DND-41 (cell line): ENCODE measurements around the gene HDAC4.

Source experiments
- ATAC-seq: fragments of 200-7000 bp; cut with Tn5 transposase; 3 replicates; pipeline ENCODE4 v1.9.1; 2021; ENCODE audit warnings: low read depth; ENCODE audit not compliant: insufficient read depth
- DNase-seq: peaks from one replicate; pipeline ENCODE4 v3.0.0-alpha.2; 2020
- H2AFZ ChIP-seq: 2 replicates; pipeline ENCODE4 v1.6.0; 2012; ENCODE audit warnings: low read depth, low read length
- H3K27ac ChIP-seq: 2 replicates; pipeline ENCODE4 v1.5.1; 2012; ENCODE audit warnings: low read length, inconsistent platforms
- H3K27me3 ChIP-seq: fragments of 200-600 bp; sonication (generic); 2 replicates; pipeline ENCODE4 v1.6.0; 2012; ENCODE audit warnings: low read length, mild to moderate bottlenecking, inconsistent platforms; ENCODE audit not compliant: insufficient read depth, poor library complexity
- H3K36me3 ChIP-seq: 2 replicates; pipeline ENCODE4 v1.5.1; 2012; ENCODE audit warnings: low read length, inconsistent platforms; ENCODE audit not compliant: insufficient read depth
- H3K4me1 ChIP-seq: 2 replicates; pipeline ENCODE4 v1.5.1; 2012; ENCODE audit warnings: mild to moderate bottlenecking, low read length; ENCODE audit not compliant: insufficient read depth
- H3K4me2 ChIP-seq: 2 replicates; pipeline ENCODE4 v1.6.0; 2012; ENCODE audit warnings: mild to moderate bottlenecking, moderate library complexity, low read length, inconsistent platforms; ENCODE audit not compliant: insufficient read depth
- H3K4me3 ChIP-seq, 2 experiments: fragments of 200-600 bp in 1 of 2; shearing (Covaris generic) in 1 of 2; 2 replicates each; pipeline ENCODE4 v1.5.1; 2012 to 2016; ENCODE audit warnings: inconsistent platforms in 2 of 2, low read length in 2 of 2, mild to moderate bottlenecking in 2 of 2, low read depth in 1 of 2, moderate library complexity in 1 of 2
- H3K79me2 ChIP-seq: 2 replicates; pipeline ENCODE4 v1.6.0; 2012; ENCODE audit warnings: low read length, inconsistent platforms; ENCODE audit not compliant: insufficient read depth
- H3K9ac ChIP-seq: 2 replicates; pipeline ENCODE4 v1.6.0; 2012; ENCODE audit warnings: low read depth, mild to moderate bottlenecking, inconsistent platforms, low read length, moderate library complexity
- H3K9me3 ChIP-seq: 2 replicates; pipeline ENCODE4 v1.5.1; 2012; ENCODE audit warnings: low read length, moderate library complexity, mild to moderate bottlenecking, inconsistent platforms; ENCODE audit not compliant: insufficient read depth, severe bottlenecking
- H4K20me1 ChIP-seq: 2 replicates; pipeline ENCODE4 v1.6.0; 2012; ENCODE audit warnings: low read length; ENCODE audit not compliant: insufficient read depth
- CTCF ChIP-seq: IDR thresholded peaks from 2 replicates; pipeline ENCODE4 v1.5.1; 2012; ENCODE audit warnings: borderline replicate concordance, low read length, moderate library complexity, mild to moderate bottlenecking; ENCODE audit not compliant: poor library complexity, severe bottlenecking; ENCODE audit errors: extremely low read depth
- EZH2 ChIP-seq: IDR thresholded peaks from 3 replicates; pipeline ENCODE4 v1.6.1; 2012; ENCODE audit warnings: borderline replicate concordance, low read depth, mild to moderate bottlenecking, moderate library complexity, low read length, inconsistent platforms; ENCODE audit not compliant: severe bottlenecking

The HDAC4 gene

GRCh38 chr2:239240414-239240881 is 160.4 kb downstream of the HDAC4 start:
- Histone ChIP-seq H4K20me1 (peaks cover 99% of the 10 kb centered on the region), H2AFZ (no peak overlapping the region), H3K4me2 (no peak overlapping the region), H3K79me2 (peaks cover 100% of the 10 kb centered on the region), H3K36me3 (peaks cover 74% of the 10 kb centered on the region), H3K9ac (no peak overlapping the region), H3K27ac (peak overlapping the region; percentile 11; the same call in 1 of the 2 replicates), H3K4me1 (peaks cover 47% of the 10 kb centered on the region), H3K27me3 (no peaks in the 10 kb centered on the region), H3K4me3 (no peak overlapping the region), H3K9me3 (no peaks in the 10 kb centered on the region)
- DNase-seq (no peak), ATAC-seq (no peak)
- TF ChIP-seq EZH2 (no peak), CTCF (no peak)

GRCh38 chr2:239239607-239240413 is 161.0 kb downstream of the HDAC4 start:
- no peaks in the 10 kb centered on the region for H3K27me3 ChIP-seq
- peaks cover 53% of the 10 kb centered on the region for H3K4me1 ChIP-seq
- no peak overlapping the region for H3K4me2 ChIP-seq
- ATAC-seq (no peak), DNase-seq (no peak)
- no peaks in the 10 kb centered on the region for H3K9me3 ChIP-seq
- TF ChIP-seq EZH2: no peak
- TF ChIP-seq CTCF: no peak
- H2AFZ ChIP-seq: no peak overlapping the region
- no peak overlapping the region for H3K9ac ChIP-seq
- H3K79me2 ChIP-seq: peaks cover 100% of the 10 kb centered on the region
- H4K20me1 ChIP-seq: peaks cover 99% of the 10 kb centered on the region
- peak overlapping the region; percentile 34; the same call in 1 of the 2 replicates for H3K27ac ChIP-seq
- H3K36me3 ChIP-seq: peaks cover 74% of the 10 kb centered on the region
- H3K4me3 ChIP-seq: no peak overlapping the region

- Histone ChIP-seq H3K9ac (no peak overlapping the region), H2AFZ (no peak overlapping the region), H3K36me3 (peaks cover 74% of the 10 kb centered on the region), H3K79me2 (peaks cover 100% of the 10 kb centered on the region), H3K27ac (peak overlapping the region; percentile 34; the same call in 1 of the 2 replicates), H4K20me1 (peaks cover 99% of the 10 kb centered on the region), H3K9me3 (no peaks in the 10 kb centered on the region), H3K4me3 (no peak overlapping the region), H3K4me2 (no peak overlapping the region), H3K4me1 (peaks cover 54% of the 10 kb centered on the region), H3K27me3 (no peaks in the 10 kb centered on the region)
- no peak for DNase-seq
- ATAC-seq: no peak
- TF ChIP-seq EZH2 (no peak), CTCF (no peak)
Measured at GRCh38 chr2:239238839-239239606, 161.8 kb downstream of the HDAC4 start.
